DMS114 treated with DMSO at 0.1 percent for 48 hours (cell line): Measurements from ENCODE around the gene MLST8.

Experiments used
- DNase-seq: peaks from one replicate; lab custom pipeline; 2025; ENCODE audit not compliant: unreplicated experiment; lab: John Stamatoyannopoulos, UW

MLST8 gene

GRCh38 chr16:2172688-2173335 is 32.4 kb upstream of the MLST8 start:
- DNase-seq, result no peak

DNA sequence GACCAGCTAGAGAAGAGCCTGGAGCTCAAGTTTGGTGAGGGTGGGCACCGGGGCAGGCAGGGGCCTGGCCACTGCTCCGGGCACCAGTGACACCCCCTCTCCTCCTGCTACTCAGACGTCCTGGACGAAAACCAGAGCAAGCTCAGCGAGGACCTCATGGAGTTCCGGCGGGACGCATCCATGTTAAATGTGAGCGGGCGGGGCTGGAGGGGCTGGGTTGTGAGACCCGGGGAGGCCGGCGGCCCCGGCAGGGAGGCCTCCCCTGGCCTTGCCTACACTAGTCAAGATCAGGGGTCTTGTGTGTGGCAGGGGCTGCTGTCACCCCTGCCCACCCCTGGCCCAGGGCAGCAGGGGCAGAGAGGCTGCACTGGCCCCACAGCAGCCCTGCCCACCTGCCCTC is 31.9 kb upstream of the MLST8 start:
- DNase-seq, result no peak

DNA sequence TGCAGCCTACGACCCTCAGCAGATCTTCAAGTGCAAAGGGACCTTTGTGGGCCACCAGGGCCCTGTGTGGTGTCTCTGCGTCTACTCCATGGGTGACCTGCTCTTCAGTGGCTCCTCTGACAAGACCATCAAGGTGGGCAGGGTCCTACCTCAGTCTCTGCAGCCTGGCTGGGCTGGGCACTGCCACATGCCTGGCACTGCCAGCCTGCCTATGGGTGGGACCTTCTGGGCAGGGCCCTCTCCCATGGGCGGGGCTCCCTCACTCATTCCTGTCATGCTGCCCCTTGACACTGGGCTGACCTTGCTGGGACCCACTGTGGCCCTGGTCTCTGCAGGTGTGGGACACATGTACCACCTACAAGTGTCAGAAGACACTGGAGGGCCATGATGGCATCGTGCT is 31.3 kb upstream of the MLST8 start:
- DNase-seq, result no peak

GRCh38 chr16:2174396-2175131 is 30.7 kb upstream of the MLST8 start:
- DNase-seq, result no peak

GRCh38 chr16:2175454-2175853 is 29.8 kb upstream of the MLST8 start:
- no peak for DNase-seq

GRCh38 chr16:2176047-2176446 is 29.2 kb upstream of the MLST8 start:
- DNase-seq, result no peak

- DNase-seq, result no peak
Observed at GRCh38 chr16:2177101-2177500, 28.2 kb upstream of the MLST8 start.

DNA sequence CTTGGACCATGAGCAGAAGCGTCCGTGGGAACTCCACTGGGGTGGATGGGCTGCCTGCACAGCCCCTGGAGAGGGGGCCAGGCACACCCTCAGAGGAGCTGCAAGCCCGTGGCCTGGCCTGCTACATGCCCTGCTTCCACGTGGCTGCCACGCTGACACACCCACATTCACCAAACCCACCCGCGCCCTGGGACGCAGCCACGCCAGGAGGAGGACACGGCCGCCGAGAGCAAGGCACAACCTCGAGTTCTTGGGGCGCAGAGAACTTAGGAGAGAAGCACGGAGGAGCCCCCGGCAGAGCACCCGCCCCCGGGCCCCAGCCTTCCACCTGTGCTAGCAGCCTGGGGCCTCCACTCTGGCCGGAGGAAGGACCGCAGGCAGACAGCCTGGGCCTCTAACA is 27.7 kb upstream of the MLST8 start:
- no peak for DNase-seq

DNA sequence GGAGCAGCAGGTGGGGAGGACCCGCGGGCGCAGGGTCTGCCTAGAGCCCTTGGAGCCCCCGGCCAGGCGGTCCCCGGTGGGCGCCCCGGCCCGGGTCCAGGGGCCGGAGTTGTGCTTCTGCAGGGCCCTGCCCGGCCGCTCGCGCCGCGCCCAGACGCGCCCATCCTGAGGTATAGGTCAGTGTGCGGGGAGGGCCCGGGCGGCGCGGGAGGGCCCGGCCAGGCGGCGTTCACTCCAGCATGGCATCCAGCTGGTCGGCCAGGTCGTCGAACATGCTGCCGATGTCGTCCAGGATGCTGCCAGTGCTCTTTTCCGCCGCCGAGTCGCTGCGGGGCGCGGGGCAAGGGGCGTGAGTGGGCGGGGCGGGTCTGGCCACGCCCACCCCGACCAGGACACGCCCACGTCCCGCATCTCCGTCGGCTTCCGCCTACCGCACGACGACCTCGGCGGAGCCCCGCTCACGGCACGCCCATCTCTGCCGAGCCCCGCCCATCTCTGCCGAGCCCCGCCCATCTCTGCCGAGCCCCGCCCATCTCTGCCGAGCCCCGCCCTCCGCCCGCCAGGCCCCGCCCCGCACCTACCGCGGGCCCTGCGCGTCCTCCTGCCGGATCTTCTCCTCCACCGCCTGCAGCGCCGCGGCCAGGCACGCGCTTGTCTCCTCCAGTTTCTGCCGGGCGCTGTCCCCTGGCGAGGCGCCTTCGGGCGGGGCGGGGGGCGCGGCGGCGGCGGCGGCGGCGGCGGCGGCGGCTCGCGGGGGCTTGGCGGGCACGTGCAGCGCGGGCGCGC is 26.7 kb upstream of the MLST8 start:
- no peak for DNase-seq

DNA sequence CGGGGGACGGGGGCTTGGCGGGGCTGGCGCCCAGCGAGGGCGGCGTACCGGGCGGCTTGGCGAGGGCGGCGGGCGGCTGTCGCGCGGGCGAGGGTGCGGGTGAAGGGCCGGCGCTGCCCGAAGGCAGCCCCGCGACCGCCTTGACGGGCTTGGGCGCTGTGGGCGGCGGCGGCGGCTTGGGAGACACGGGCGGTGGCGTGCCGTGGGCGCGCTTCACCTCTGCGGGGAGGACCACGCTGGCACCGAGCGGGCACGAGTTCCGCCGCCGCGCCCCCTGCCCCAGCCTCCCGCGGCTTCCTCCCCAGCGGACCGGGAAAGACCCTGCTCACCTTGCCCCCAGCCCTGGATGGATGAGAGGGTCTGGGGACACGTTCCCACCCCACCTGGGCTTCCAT is 26.1 kb upstream of the MLST8 start:
- no peak for DNase-seq

DNA sequence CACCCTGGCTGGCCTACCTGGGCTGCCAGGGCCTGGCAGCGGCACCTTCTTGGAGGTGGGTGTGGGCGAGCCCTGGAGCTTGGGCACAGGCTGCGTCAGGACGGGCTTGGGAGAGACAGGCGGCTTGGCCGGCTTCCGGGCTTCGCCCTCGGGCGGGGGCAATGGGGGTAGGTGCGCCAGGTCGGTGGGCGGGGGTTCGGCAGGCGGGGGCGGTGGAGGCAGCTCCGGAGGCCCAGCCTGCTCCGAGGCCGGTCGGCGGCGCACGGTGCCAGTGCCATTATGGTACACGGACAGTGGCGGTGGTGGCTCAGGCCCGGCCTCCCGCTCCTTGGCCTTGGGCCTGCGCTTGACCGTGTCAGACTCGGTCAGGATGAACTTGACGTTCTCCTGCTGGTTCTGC is 25.7 kb upstream of the MLST8 start:
- no peak for DNase-seq

GRCh38 chr16:2180461-2180860 is 24.8 kb upstream of the MLST8 start:
- no peak for DNase-seq

DNA sequence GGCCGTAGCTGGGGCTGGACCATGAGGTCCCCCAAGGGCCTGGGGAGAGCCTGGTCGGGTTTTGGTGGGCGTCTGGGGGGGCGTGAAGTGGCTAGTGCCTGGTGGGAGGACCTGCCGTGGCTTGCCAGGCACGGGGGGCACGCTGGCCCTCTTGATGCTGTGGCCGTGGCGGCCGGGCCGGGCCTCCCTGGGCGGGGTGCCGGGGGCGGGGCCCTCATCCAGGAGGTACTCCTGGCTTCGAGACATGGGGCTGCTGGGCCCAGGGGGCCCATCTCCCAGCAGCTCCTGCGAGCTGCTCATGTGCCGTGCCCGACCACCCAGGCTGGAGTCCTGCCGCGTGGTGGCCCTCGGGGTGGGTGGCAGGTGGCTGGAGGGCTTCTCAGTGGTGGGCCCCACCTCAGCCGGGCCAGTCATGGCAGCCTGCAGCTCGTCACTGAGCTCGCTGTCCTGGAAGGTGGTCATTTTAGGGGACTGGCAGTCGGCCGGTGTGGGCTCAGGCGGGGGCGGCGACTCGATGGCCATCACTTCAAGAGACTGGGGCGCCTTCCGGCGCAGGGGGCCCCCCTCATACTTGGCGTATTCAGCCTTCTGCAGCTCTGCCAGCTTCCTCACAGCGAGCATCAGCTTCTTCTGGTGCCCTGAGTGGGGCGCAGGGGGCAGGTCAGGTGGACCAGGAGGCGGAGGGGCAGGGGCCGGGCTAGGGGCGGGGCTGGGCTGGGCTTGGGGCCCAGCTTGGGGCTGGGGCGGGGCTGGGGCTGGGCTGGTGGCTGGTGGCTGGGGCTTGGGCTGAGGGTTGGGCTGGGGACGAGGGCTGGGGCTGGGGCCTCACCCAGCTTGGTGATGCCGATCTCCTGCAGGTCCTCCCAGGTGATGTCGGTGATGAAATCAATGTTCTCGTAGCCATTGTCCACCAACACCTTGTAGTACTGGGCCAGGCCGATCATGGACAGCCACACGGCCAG is 24.0 kb upstream of the MLST8 start:
- DNase-seq, result no peak

DNA sequence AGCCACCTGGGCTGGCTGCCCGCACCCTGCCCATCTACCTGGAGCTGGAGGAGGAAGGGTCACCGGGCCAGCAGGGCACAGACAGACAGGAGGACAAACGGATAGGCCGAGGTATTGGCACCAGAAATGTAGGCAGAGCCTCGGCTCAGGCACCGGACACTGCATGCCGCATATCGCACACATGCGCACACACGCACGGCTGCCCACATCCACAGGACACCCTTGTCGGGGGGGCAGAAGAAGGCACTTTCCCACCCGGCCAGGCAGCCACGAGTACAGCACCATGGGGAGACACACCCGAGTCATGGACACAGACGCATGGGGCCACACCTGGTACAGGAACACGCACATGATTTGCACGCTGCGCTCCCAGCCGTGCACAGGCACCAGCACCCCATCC is 23.3 kb upstream of the MLST8 start:
- no peak for DNase-seq

DNA sequence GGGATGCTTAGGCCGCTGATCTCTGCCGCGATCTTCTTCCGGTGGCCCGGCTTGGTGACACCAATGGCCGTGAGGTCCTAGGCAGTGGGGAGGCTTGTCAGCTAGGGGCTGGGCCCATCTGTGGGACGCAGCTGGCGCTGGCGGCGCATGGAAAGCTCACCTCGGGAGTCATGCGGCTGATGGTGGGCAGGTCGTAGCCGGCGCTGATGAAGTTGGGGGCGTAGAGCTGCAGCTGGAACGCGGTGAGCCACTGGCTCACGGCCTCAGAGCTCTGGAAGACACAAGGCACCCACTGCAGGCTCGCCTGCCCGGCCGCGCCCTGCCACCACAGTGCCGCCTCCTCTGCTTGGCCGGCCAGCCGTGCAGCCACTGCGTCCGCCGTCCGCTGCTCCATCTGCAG is 21.6 kb upstream of the MLST8 start:
- DNase-seq, result no peak

DNA sequence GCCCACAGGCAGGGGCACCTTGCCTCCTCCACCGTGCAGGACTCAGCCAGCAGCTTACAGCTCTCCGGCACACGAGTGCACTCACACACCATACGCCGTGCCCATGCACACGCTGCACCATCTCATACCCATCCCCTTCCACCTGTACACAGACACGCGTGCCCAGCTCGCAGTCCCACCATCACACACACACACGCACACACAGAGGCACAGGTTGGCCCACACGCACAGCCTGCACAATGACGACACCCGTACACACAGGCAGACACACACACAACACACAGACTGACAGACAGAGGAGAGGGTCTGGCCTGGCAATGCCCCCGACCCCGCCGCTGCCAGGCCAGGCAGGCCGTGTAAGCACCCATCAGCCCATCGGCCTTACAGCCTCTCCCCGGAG is 20.9 kb upstream of the MLST8 start:
- no peak for DNase-seq

DNA sequence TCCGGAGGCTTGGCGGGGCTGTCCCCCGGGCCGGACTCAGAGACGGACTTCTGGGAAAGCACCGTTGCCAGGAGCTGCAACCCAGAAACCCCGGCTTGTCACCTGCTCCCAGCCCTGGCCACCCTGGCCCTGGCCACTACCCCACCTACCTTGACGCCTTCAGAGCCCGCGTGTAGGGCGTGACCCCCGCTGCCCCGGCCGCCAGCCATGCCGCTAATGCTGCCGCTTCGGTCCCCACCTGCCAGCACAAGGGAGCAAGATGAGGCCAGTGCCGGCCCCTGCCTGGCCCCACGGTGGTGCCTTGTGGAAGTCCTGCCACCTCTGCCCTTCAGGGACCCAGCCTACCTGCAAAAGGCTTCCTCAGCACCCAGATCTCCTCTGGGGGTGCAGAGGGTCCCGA is 20.3 kb upstream of the MLST8 start:
- no peak for DNase-seq

- no peak for DNase-seq
Observed at GRCh38 chr16:2186064-2186463, 19.2 kb upstream of the MLST8 start.

- DNase-seq, result no peak
Observed at GRCh38 chr16:2186505-2186904, 18.7 kb upstream of the MLST8 start.

GRCh38 chr16:2187212-2187611 is 18.0 kb upstream of the MLST8 start:
- DNase-seq, result no peak

- no peak for DNase-seq
Observed at GRCh38 chr16:2188395-2188794, 16.9 kb upstream of the MLST8 start.
